ENCODE results near the gene FOXO1. TPM values are rescaled to one million over a fixed set of nuclear protein-coding genes. Genes with fewer than 3 reads are reported as not detected.
A peak's percentile ranks its signal among the peaks of the same experiment; 100 is the strongest.

The FOXO1 gene
- total and polyA plus RNA-seq, 2 experiments from 2014 or later, result 10.5 to 14.0 TPM

GRCh38 chr13:40657951-40658350, 8.5 kb downstream of the FOXO1 start:
- no peak for TF ChIP-seq CTCF (IDR thresholded peaks at IDR 0.05; ENCODE audit: low read depth, low read length)
- peak in 1 of 2 donors; percentile 58 for DNase-seq (ENCODE audit: low read depth in 1 of 2, low spot score in 1 of 2)
- Histone ChIP-seq H3K36me3 (no peaks in the 10 kb centered on the region), H3K27ac (no peak overlapping the region), H3K27me3 (no peaks in the 10 kb centered on the region), H3K4me3 (no peak overlapping the region), H3K4me1 (ENCODE audit: low read depth) (peaks cover 14% of the 10 kb centered on the region), H3K9me3 (ENCODE audit: low read depth) (no peaks in the 10 kb centered on the region)

- no peak for DNase-seq (ENCODE audit: low read depth in 1 of 2, low spot score in 1 of 2)
- peaks cover 8% of the 10 kb centered on the region for H3K4me1 ChIP-seq (ENCODE audit: low read depth)
- no peak overlapping the region for H3K4me3 ChIP-seq
- no peak overlapping the region for H3K27ac ChIP-seq
- no peaks in the 10 kb centered on the region for H3K36me3 ChIP-seq
- no peaks in the 10 kb centered on the region for H3K9me3 ChIP-seq (ENCODE audit: low read depth)
- no peaks in the 10 kb centered on the region for H3K27me3 ChIP-seq
- no peak for TF ChIP-seq CTCF (IDR thresholded peaks at IDR 0.05; ENCODE audit: low read depth, low read length)
Observed at GRCh38 chr13:40657307-40657706, 9.1 kb downstream of the FOXO1 start.

- no peak overlapping the region for H3K4me3 ChIP-seq
- H3K27ac ChIP-seq, result no peak overlapping the region
- H3K4me1 ChIP-seq (ENCODE audit: low read depth), result peaks cover 5% of the 10 kb centered on the region
- H3K9me3 ChIP-seq (ENCODE audit: low read depth), result no peaks in the 10 kb centered on the region
- TF ChIP-seq CTCF (IDR thresholded peaks at IDR 0.05; ENCODE audit: low read depth, low read length), result no peak
- H3K36me3 ChIP-seq, result no peaks in the 10 kb centered on the region
- DNase-seq (ENCODE audit: low read depth in 1 of 2, low spot score in 1 of 2), result peak in 1 of 2 donors; percentile 47
- no peaks in the 10 kb centered on the region for H3K27me3 ChIP-seq
Observed at GRCh38 chr13:40656358-40656757, 10.1 kb downstream of the FOXO1 start.

- no peak overlapping the region for H3K27ac ChIP-seq
Observed at GRCh38 chr13:40653527-40654318, 12.7 kb downstream of the FOXO1 start.

GRCh38 chr13:40652588-40652940, 13.9 kb downstream of the FOXO1 start:
- H3K27ac ChIP-seq, result no peak overlapping the region
- no peak overlapping the region for H3K4me3 ChIP-seq
- H3K27me3 ChIP-seq, result no peaks in the 10 kb centered on the region
- peaks cover 26% of the 10 kb centered on the region for H3K4me1 ChIP-seq (ENCODE audit: low read depth)
- no peaks in the 10 kb centered on the region for H3K36me3 ChIP-seq
- no peaks in the 10 kb centered on the region for H3K9me3 ChIP-seq (ENCODE audit: low read depth)
- no peak for DNase-seq (ENCODE audit: low read depth in 1 of 2, low spot score in 1 of 2)
- no peak for TF ChIP-seq CTCF (IDR thresholded peaks at IDR 0.05; ENCODE audit: low read depth, low read length)

More at GRCh38 chr13:40653527-40654318, 12.7 kb downstream of the FOXO1 start:
- Histone ChIP-seq H3K36me3 (no peaks in the 10 kb centered on the region), H3K4me1 (ENCODE audit: low read depth) (peaks cover 17% of the 10 kb centered on the region), H3K4me3 (no peak overlapping the region), H3K9me3 (ENCODE audit: low read depth) (no peaks in the 10 kb centered on the region), H3K27me3 (no peaks in the 10 kb centered on the region)
- DNase-seq (ENCODE audit: low read depth in 1 of 2, low spot score in 1 of 2), result peak in 1 of 2 donors; percentile 71
- peak; percentile 13 for TF ChIP-seq CTCF (IDR thresholded peaks at IDR 0.05; ENCODE audit: low read depth, low read length)
